Measurements from ENCODE around the gene IFIT1. TPM values are rescaled to one million over a fixed set of nuclear protein-coding genes. Genes with fewer than 3 reads are reported as not detected.

The IFIT1 gene
- 34.4 TPM for total RNA-seq

DNA sequence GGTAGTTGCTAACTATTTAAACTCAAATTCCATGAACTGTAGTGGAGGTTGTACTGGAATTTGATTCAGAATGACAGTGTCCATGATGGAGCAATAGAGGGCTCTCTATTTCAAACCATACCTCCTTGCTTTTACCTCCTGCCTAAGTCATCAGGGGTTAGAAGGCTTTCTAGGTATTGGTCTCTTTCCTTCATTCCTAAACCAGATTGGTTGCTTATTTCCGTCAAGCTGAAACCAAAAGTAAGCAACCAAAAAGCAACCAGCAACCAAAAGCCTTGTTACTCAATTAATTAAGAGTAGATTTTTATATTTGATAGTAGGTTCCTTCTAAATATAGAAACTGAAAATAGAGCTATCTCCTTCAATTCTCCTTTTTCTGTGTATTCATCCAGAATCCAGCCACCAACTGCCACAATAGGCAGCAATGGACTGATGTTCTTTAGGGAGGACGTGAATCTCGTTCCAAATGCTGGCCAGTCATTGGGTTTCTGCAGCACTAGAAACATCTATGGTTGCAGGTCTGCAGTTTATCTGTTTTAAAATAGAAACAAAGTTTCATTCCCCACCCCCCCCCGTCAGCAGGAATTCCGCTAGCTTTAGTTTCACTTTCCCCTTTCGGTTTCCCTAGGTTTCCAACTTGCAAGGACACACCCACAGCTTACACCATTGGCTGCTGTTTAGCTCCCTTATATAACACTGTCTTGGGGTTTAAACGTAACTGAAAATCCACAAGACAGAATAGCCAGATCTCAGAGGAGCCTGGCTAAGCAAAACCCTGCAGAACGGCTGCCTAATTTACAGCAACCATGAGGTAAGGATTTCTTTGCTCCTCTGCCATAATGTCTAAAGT lies at the start of gene IFIT1:
Gene IFIT1 (plus strand): TSS at position 717 of the 850 bp plus-strand sequence. CDS start 90 bp downstream, at position 807.
- no peaks in the 10 kb centered on the region for H3K9me3 ChIP-seq (ENCODE audit: control insufficient read depth in 3 of 3, low read length in 3 of 3)
- peak within 1 kb of the TSS; percentile 73 to 80 (median 79) for H3K9ac ChIP-seq (ENCODE audit: low read depth in 1 of 3, low read length in 3 of 3)
- peaks cover 14 to 37% (median 26%) of the 10 kb centered on the region in 3 donors for H3K4me1 ChIP-seq (ENCODE audit: control insufficient read depth in 3 of 3, insufficient read depth in 3 of 3, low read length in 3 of 3)
- H3K27me3 ChIP-seq (ENCODE audit: control insufficient read depth in 3 of 3, insufficient read depth in 3 of 3, low read length in 3 of 3), result no peaks in the 10 kb centered on the region
- peak within 1 kb of the TSS; percentile 73 to 92 (median 76) for H3K4me3 ChIP-seq (ENCODE audit: low read length in 3 of 3)
- H3K27ac ChIP-seq (ENCODE audit: low read depth, low read length), result peak within 1 kb of the TSS; percentile 75
- H3K36me3 ChIP-seq (ENCODE audit: control insufficient read depth in 3 of 3, insufficient read depth in 3 of 3, low read length in 3 of 3), result no peaks in the 10 kb centered on the region

GRCh38 chr10:89343089-89343767 lies 49.2 kb upstream of the IFIT1 start:
- H3K36me3 ChIP-seq (ENCODE audit: control insufficient read depth in 3 of 3, insufficient read depth in 3 of 3, low read length in 3 of 3), result peaks cover 0 to 5% (median 3%) of the 10 kb centered on the region in 3 donors
- peaks cover 10 to 15% (median 13%) of the 10 kb centered on the region in 3 donors for H3K4me1 ChIP-seq (ENCODE audit: control insufficient read depth in 3 of 3, insufficient read depth in 3 of 3, low read length in 3 of 3)
- no peaks in the 10 kb centered on the region for H3K9me3 ChIP-seq (ENCODE audit: control insufficient read depth in 3 of 3, low read length in 3 of 3)
- H3K27ac ChIP-seq (ENCODE audit: low read depth, low read length), result no peak overlapping the region
- H3K4me3 ChIP-seq (ENCODE audit: low read length in 3 of 3), result no peak overlapping the region
- no peaks in the 10 kb centered on the region for H3K27me3 ChIP-seq (ENCODE audit: control insufficient read depth in 3 of 3, insufficient read depth in 3 of 3, low read length in 3 of 3)
- no peak overlapping the region for H3K9ac ChIP-seq (ENCODE audit: low read depth in 1 of 3, low read length in 3 of 3)

DNA sequence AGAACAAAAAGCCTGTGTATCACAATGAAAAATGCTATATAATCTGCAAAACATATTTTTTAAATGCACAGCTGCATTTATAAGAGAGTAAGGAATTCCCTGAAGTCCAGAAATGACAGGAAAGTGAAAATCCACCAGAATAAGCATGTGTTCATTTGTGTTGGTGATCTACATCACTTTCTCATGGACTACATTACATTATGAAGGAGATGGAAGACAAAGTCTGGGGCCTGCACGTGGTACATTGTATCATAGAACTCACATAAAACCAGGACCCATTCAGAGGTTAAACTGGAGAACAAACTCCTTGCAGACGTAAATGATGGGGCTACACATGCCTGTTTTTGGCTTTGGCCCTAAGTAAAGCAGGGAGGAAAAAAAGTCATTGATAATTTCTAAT lies 48.3 kb upstream of the IFIT1 start:
- H3K27ac ChIP-seq (ENCODE audit: low read depth, low read length), result no peak overlapping the region
- H3K9ac ChIP-seq (ENCODE audit: low read depth in 1 of 3, low read length in 3 of 3), result no peak overlapping the region
- H3K27me3 ChIP-seq (ENCODE audit: control insufficient read depth in 3 of 3, insufficient read depth in 3 of 3, low read length in 3 of 3), result no peaks in the 10 kb centered on the region
- H3K9me3 ChIP-seq (ENCODE audit: control insufficient read depth in 3 of 3, low read length in 3 of 3), result no peaks in the 10 kb centered on the region
- H3K4me1 ChIP-seq (ENCODE audit: control insufficient read depth in 3 of 3, insufficient read depth in 3 of 3, low read length in 3 of 3), result peaks cover 10 to 15% (median 12%) of the 10 kb centered on the region in 3 donors
- no peak overlapping the region for H3K4me3 ChIP-seq (ENCODE audit: low read length in 3 of 3)
- peaks cover 0 to 3% (median 0%) of the 10 kb centered on the region in 3 donors for H3K36me3 ChIP-seq (ENCODE audit: control insufficient read depth in 3 of 3, insufficient read depth in 3 of 3, low read length in 3 of 3)

GRCh38 chr10:89345367-89346000 lies 46.9 kb upstream of the IFIT1 start:
- peaks cover 0 to 3% (median 0%) of the 10 kb centered on the region in 3 donors for H3K36me3 ChIP-seq (ENCODE audit: control insufficient read depth in 3 of 3, insufficient read depth in 3 of 3, low read length in 3 of 3)
- no peak overlapping the region for H3K27ac ChIP-seq (ENCODE audit: low read depth, low read length)
- H3K9me3 ChIP-seq (ENCODE audit: control insufficient read depth in 3 of 3, low read length in 3 of 3), result no peaks in the 10 kb centered on the region
- H3K9ac ChIP-seq (ENCODE audit: low read depth in 1 of 3, low read length in 3 of 3), result no peak overlapping the region
- no peaks in the 10 kb centered on the region for H3K27me3 ChIP-seq (ENCODE audit: control insufficient read depth in 3 of 3, insufficient read depth in 3 of 3, low read length in 3 of 3)
- H3K4me3 ChIP-seq (ENCODE audit: low read length in 3 of 3), result no peak overlapping the region
- H3K4me1 ChIP-seq (ENCODE audit: control insufficient read depth in 3 of 3, insufficient read depth in 3 of 3, low read length in 3 of 3), result peaks cover 12 to 15% (median 14%) of the 10 kb centered on the region in 3 donors

DNA sequence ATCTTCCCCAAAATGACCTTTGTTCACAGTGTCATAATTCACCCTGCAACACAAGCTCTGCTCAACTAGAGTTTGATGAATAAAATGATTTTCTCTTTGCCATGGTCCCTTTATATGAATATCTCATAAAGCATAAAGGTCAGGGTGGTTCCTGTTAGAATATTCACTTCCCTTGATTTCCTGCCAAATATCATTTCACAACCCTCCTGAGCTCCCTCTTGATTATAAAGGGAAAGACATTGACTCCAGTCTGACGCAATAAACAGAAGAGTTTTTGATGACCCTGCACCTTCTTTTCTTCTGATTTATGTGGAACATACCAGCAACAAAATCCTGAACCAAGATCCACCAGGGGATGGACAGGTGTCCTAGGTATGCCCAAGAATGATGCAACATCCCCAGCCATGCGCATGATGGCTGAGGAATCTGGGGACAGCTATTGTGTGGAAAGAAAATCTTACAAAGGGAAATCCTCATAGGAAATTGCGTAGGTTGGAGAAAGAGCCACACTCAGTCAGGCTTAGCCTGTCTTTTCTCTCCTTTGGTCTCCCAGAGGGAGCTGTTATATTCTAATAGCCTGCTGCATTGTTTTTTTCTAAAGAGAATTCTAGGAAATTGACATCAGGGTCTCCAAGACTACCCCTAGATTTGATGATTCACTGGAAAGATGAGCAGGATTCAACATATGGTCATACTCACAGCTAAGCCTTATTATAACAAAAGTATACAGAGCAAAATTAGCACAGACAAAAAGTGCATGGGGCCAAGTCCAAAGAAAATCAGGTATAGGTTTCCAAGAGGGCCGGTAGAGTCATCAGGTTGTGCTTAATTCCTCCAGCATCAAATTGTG lies 45.8 kb upstream of the IFIT1 start:
- H3K27me3 ChIP-seq (ENCODE audit: control insufficient read depth in 3 of 3, insufficient read depth in 3 of 3, low read length in 3 of 3), result no peaks in the 10 kb centered on the region

GRCh38 chr10:89347701-89348457 lies 44.5 kb upstream of the IFIT1 start:
- Histone ChIP-seq H3K27me3 (ENCODE audit: control insufficient read depth in 3 of 3, insufficient read depth in 3 of 3, low read length in 3 of 3) (no peaks in the 10 kb centered on the region), H3K4me1 (ENCODE audit: control insufficient read depth in 3 of 3, insufficient read depth in 3 of 3, low read length in 3 of 3) (peaks cover 25 to 32% (median 25%) of the 10 kb centered on the region in 3 donors), H3K27ac (ENCODE audit: low read depth, low read length) (peak overlapping the region; percentile 57), H3K9ac (ENCODE audit: low read depth in 1 of 3, low read length in 3 of 3) (peak overlapping the region in 1 of 3 donors; percentile 11), H3K4me3 (ENCODE audit: low read length in 3 of 3) (no peak overlapping the region), H3K9me3 (ENCODE audit: control insufficient read depth in 3 of 3, low read length in 3 of 3) (no peaks in the 10 kb centered on the region), H3K36me3 (ENCODE audit: control insufficient read depth in 3 of 3, insufficient read depth in 3 of 3, low read length in 3 of 3) (no peaks in the 10 kb centered on the region)

More for the DNA sequence above, 45.8 kb upstream of the IFIT1 start:
- no peaks in the 10 kb centered on the region for H3K9me3 ChIP-seq (ENCODE audit: control insufficient read depth in 3 of 3, low read length in 3 of 3)
- no peak overlapping the region for H3K9ac ChIP-seq (ENCODE audit: low read depth in 1 of 3, low read length in 3 of 3)
- H3K4me3 ChIP-seq (ENCODE audit: low read length in 3 of 3), result no peak overlapping the region
- H3K4me1 ChIP-seq (ENCODE audit: control insufficient read depth in 3 of 3, insufficient read depth in 3 of 3, low read length in 3 of 3), result peaks cover 18 to 22% (median 21%) of the 10 kb centered on the region in 3 donors
- H3K27ac ChIP-seq (ENCODE audit: low read depth, low read length), result peak overlapping the region; percentile 57
- H3K36me3 ChIP-seq (ENCODE audit: control insufficient read depth in 3 of 3, insufficient read depth in 3 of 3, low read length in 3 of 3), result no peaks in the 10 kb centered on the region

DNA sequence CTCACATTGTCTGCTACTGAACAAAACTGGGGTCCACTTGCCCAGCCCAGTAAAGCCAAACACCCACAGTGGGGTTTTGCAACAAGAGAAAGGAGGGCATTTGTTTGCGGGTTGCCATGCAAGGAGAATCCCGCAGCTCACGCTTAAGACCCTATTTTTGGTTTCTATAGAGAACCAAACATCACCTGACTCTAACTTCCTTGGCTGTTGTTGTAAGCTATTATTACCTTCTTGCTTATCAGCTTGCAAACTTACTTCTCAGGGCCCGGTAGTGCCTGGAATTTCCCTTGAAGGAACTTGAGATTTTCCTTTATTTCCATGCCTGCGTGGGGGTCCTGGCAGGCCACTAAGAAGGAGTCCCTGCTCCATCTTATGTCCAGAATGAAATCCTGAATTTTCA lies 43.9 kb upstream of the IFIT1 start:
- H3K9ac ChIP-seq (ENCODE audit: low read depth in 1 of 3, low read length in 3 of 3), result no peak overlapping the region
- no peak overlapping the region for H3K4me3 ChIP-seq (ENCODE audit: low read length in 3 of 3)
- H3K4me1 ChIP-seq (ENCODE audit: control insufficient read depth in 3 of 3, insufficient read depth in 3 of 3, low read length in 3 of 3), result peaks cover 25 to 34% (median 25%) of the 10 kb centered on the region in 3 donors
- H3K36me3 ChIP-seq (ENCODE audit: control insufficient read depth in 3 of 3, insufficient read depth in 3 of 3, low read length in 3 of 3), result no peaks in the 10 kb centered on the region
- H3K27me3 ChIP-seq (ENCODE audit: control insufficient read depth in 3 of 3, insufficient read depth in 3 of 3, low read length in 3 of 3), result no peaks in the 10 kb centered on the region
- H3K27ac ChIP-seq (ENCODE audit: low read depth, low read length), result peak overlapping the region; percentile 57
- no peaks in the 10 kb centered on the region for H3K9me3 ChIP-seq (ENCODE audit: control insufficient read depth in 3 of 3, low read length in 3 of 3)

DNA sequence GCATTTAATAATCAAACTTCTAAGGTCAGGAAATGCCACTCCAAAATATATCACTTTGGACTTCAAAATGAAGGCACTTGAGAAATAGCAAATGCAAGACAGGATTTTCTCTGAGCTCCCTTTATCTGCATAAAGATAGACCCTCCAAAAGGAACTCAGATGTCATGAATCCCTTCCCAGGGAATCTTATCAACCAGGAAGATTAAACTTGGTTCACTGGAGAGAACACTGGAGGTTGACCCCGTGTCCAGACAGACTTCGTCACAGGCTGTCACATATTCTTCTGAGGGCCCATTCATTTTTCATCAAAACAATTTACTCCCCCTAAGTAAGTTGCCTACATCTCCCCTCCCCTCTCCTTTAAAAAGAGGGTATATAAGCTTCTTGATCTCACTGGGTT lies 43.4 kb upstream of the IFIT1 start:
- H3K36me3 ChIP-seq (ENCODE audit: control insufficient read depth in 3 of 3, insufficient read depth in 3 of 3, low read length in 3 of 3), result no peaks in the 10 kb centered on the region
- no peaks in the 10 kb centered on the region for H3K9me3 ChIP-seq (ENCODE audit: control insufficient read depth in 3 of 3, low read length in 3 of 3)
- H3K9ac ChIP-seq (ENCODE audit: low read depth in 1 of 3, low read length in 3 of 3), result no peak overlapping the region
- H3K27me3 ChIP-seq (ENCODE audit: control insufficient read depth in 3 of 3, insufficient read depth in 3 of 3, low read length in 3 of 3), result no peaks in the 10 kb centered on the region
- H3K4me1 ChIP-seq (ENCODE audit: control insufficient read depth in 3 of 3, insufficient read depth in 3 of 3, low read length in 3 of 3), result peaks cover 25 to 34% (median 25%) of the 10 kb centered on the region in 3 donors
- no peak overlapping the region for H3K27ac ChIP-seq (ENCODE audit: low read depth, low read length)
- no peak overlapping the region for H3K4me3 ChIP-seq (ENCODE audit: low read length in 3 of 3)

All from skeletal muscle tissue (tissue), 4 donors.